Left ventricle myocardium inferior (tissue), 1 donor: ENCODE measurements around the gene ANLN. TPM values are rescaled to one million over a fixed set of nuclear protein-coding genes. Genes with fewer than 3 reads are reported as not detected.

ENCODE experiments used
- DNase-seq: peaks from one replicate; pipeline ENCODE4 v3.0.0-alpha.2; 2020
- H3K27ac ChIP-seq: fragments of 200-600 bp; replicated peaks from 2 replicates; pipeline ENCODE4 v1.8.0; 2021
- H3K27me3 ChIP-seq: fragments of 200-600 bp; 2 replicates; pipeline ENCODE4 v1.8.0; 2021; ENCODE audit warnings: low read depth
- H3K36me3 ChIP-seq: fragments of 200-600 bp; 2 replicates; pipeline ENCODE4 v1.8.0; 2021
- H3K4me1 ChIP-seq: fragments of 200-600 bp; 2 replicates; pipeline ENCODE4 v1.8.0; 2021
- H3K4me3 ChIP-seq: fragments of 200-600 bp; 2 replicates; pipeline ENCODE4 v1.8.0; 2021; ENCODE audit warnings: mild to moderate bottlenecking, moderate library complexity
- H3K9me3 ChIP-seq: fragments of 200-600 bp; replicated peaks from 2 replicates; pipeline ENCODE4 v1.8.0; 2021
- CTCF ChIP-seq: fragments of 200-600 bp; IDR thresholded peaks from 2 replicates; pipeline ENCODE4 v1.8.0; 2021; ENCODE audit warnings: antibody characterized with exemption, mild to moderate bottlenecking, borderline replicate concordance
- intact Hi-C: fragments of 100-400 bp; cut with micrococcal nuclease; formaldehyde crosslinking; loops from one replicate; pipeline ENCODE4 v1.11.0; 2022
- total RNA-seq: library from RNA; stranded (reverse); fragmentation: NEBNext Ultra II Directional; extraction: Animal tissue kit (Norgen Biotek cat#: 25700); gene quantifications from one replicate; pipeline ENCODE4 v1.2.1, GENCODE V29; 2021
- donor health status: DM: no; HTN: yes; CAD: no; lungs with severe emphysema.

The ANLN gene
- total RNA-seq, 1 donor from 2014 or later = 2.1 TPM

GRCh38 chr7:36390199-36391090 is 783 bp downstream of the ANLN start:
- intact Hi-C loops = no loop called here
- TF ChIP-seq CTCF = no peak
- DNase-seq = peak; percentile 33
- no peaks in the 10 kb centered on the region for H3K9me3 ChIP-seq
- H3K27ac ChIP-seq = no peak overlapping the region
- H3K27me3 ChIP-seq = peaks cover under 1% of the 10 kb centered on the region
- H3K4me1 ChIP-seq = peaks cover 22% of the 10 kb centered on the region
- H3K4me3 ChIP-seq = peak overlapping the region; percentile 75
- H3K36me3 ChIP-seq = no peaks in the 10 kb centered on the region

- Histone ChIP-seq H3K27me3 (peaks cover 6% of the 10 kb centered on the region), H3K4me1 (peaks cover 22% of the 10 kb centered on the region), H3K27ac (no peak overlapping the region), H3K9me3 (no peaks in the 10 kb centered on the region), H3K4me3 (no peak overlapping the region), H3K36me3 (no peaks in the 10 kb centered on the region)
- no peak for DNase-seq
- TF ChIP-seq CTCF = no peak
- intact Hi-C loops = no loop called here
Observed at GRCh38 chr7:36391436-36392198, 2.0 kb downstream of the ANLN start.

GRCh38 chr7:36393826-36394225 is 4.2 kb downstream of the ANLN start:
- peaks cover 6% of the 10 kb centered on the region for H3K27me3 ChIP-seq
- no peak overlapping the region for H3K27ac ChIP-seq
- peaks cover 22% of the 10 kb centered on the region for H3K4me1 ChIP-seq
- no peak for TF ChIP-seq CTCF
- intact Hi-C loops = no loop called here
- DNase-seq = no peak
- no peaks in the 10 kb centered on the region for H3K9me3 ChIP-seq
- H3K4me3 ChIP-seq = no peak overlapping the region
- no peaks in the 10 kb centered on the region for H3K36me3 ChIP-seq

GRCh38 chr7:36395171-36395894 is 5.7 kb downstream of the ANLN start:
- intact Hi-C loops = no loop called here
- peaks cover 15% of the 10 kb centered on the region for H3K4me1 ChIP-seq
- peaks cover 6% of the 10 kb centered on the region for H3K27me3 ChIP-seq
- H3K36me3 ChIP-seq = no peaks in the 10 kb centered on the region
- H3K27ac ChIP-seq = no peak overlapping the region
- no peaks in the 10 kb centered on the region for H3K9me3 ChIP-seq
- no peak for DNase-seq
- no peak overlapping the region for H3K4me3 ChIP-seq
- no peak for TF ChIP-seq CTCF

- Histone ChIP-seq H3K36me3 (no peaks in the 10 kb centered on the region), H3K4me1 (peaks cover 7% of the 10 kb centered on the region), H3K4me3 (no peak overlapping the region), H3K27ac (no peak overlapping the region), H3K27me3 (peaks cover 6% of the 10 kb centered on the region), H3K9me3 (no peaks in the 10 kb centered on the region)
- intact Hi-C loops = no loop called here
- no peak for DNase-seq
- no peak for TF ChIP-seq CTCF
Observed at GRCh38 chr7:36396150-36396549, 6.5 kb downstream of the ANLN start.
